ENCODE results near the gene TCP11L2. TPM values are rescaled to one million over a fixed set of nuclear protein-coding genes. Genes with fewer than 3 reads are reported as not detected.

Gene TCP11L2
- total and polyA plus RNA-seq, 2 of the 8 experiments (the other 6 are each of a cell fraction or from before 2014, with no cell fraction given): 2.1 to 7.1 TPM

GRCh38 chr12:106323537-106323936, 21.0 kb downstream of the TCP11L2 start (continued):
- TF ChIP-seq, protein P1, sequence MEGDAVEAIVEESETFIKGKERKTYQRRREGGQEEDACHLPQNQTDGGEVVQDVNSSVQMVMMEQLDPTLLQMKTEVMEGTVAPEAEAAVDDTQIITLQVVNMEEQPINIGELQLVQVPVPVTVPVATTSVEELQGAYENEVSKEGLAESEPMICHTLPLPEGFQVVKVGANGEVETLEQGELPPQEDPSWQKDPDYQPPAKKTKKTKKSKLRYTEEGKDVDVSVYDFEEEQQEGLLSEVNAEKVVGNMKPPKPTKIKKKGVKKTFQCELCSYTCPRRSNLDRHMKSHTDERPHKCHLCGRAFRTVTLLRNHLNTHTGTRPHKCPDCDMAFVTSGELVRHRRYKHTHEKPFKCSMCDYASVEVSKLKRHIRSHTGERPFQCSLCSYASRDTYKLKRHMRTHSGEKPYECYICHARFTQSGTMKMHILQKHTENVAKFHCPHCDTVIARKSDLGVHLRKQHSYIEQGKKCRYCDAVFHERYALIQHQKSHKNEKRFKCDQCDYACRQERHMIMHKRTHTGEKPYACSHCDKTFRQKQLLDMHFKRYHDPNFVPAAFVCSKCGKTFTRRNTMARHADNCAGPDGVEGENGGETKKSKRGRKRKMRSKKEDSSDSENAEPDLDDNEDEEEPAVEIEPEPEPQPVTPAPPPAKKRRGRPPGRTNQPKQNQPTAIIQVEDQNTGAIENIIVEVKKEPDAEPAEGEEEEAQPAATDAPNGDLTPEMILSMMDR (IDR thresholded peaks at IDR 0.05; ENCODE audit: control extremely low read depth in 1 of 3, insufficient read depth in 1 of 3, low read depth in 1 of 3, low read length in 3 of 3): no peak
- TF ChIP-seq POLR2A (IDR thresholded peaks at IDR 0.05; ENCODE audit: control extremely low read depth in 1 of 2, low read depth in 2 of 2, low read length in 2 of 2) (no peak), JUND (IDR thresholded peaks at IDR 0.05; ENCODE audit: low read length) (no peak), FOSL1 (IDR thresholded peaks at IDR 0.05; ENCODE audit: insufficient read depth, low read depth, low read length) (no peak), PHF8 (conservative IDR thresholded peaks at IDR 0.05; ENCODE audit: low read depth, low read length) (no peak), RAD21 (IDR thresholded peaks at IDR 0.05 in 1 of 2, conservative IDR thresholded peaks at IDR 0.05 in 1 of 2; ENCODE audit: low read depth in 2 of 2, low read length in 2 of 2) (no peak)
